ENCODE results near the gene FAAP24. TPM values are rescaled to one million over a fixed set of nuclear protein-coding genes. Genes with fewer than 3 reads are reported as not detected.

Gene FAAP24
- total and polyA plus RNA-seq, 8 donors = 0.92 to 2.4 (median 1.7) TPM; not detected in 4

Other genes starting within 250 kb of the FAAP24 start
- gene SLC7A9, start 102.5 kb upstream of the FAAP24 start, total RNA-seq = 1 to 10 TPM in 1 of 5 donors, not detected in 4; 2.4 TPM
- under 1 TPM in 1 of 3 donors, not detected in 2; 0.58 TPM for gene SLC7A9, start 102.5 kb upstream of the FAAP24 start, polyA plus RNA-seq
- 10 to 100 TPM in 2 of 5 donors, 1 to 10 TPM in 3; 3.1 to 15.1 (median 9.3) TPM for gene CEP89, start 284 bp upstream of the FAAP24 start, total RNA-seq
- gene CEP89, start 284 bp upstream of the FAAP24 start, polyA plus RNA-seq = 1 to 10 TPM; 5.7 to 7.3 (median 6.4) TPM
- 10 to 100 TPM; 13.3 to 73.5 (median 37.1) TPM for gene RHPN2, start 92.6 kb downstream of the FAAP24 start, total RNA-seq
- gene RHPN2, start 92.6 kb downstream of the FAAP24 start, polyA plus RNA-seq = 10 to 100 TPM in 2 of 3 donors, 1 to 10 TPM in 1; 2.4 to 62.6 (median 17.1) TPM
- 10 to 100 TPM in 2 of 5 donors, 1 to 10 TPM in 3; 1.2 to 31.5 (median 9.5) TPM for gene GPATCH1, start 108.9 kb downstream of the FAAP24 start, total RNA-seq
- 1 to 10 TPM; 2.2 to 5.8 (median 5.4) TPM for gene GPATCH1, start 108.9 kb downstream of the FAAP24 start, polyA plus RNA-seq
- gene WDR88, start 159.9 kb downstream of the FAAP24 start, total RNA-seq = not detected
- not detected for gene WDR88, start 159.9 kb downstream of the FAAP24 start, polyA plus RNA-seq
- gene LRP3, start 222.1 kb downstream of the FAAP24 start, total RNA-seq = 10 to 100 TPM in 4 of 5 donors, 1 to 10 TPM in 1; 7.5 to 26.6 (median 18.1) TPM
- gene LRP3, start 222.1 kb downstream of the FAAP24 start, polyA plus RNA-seq = 10 to 100 TPM in 2 of 3 donors, 1 to 10 TPM in 1; 8.4 to 14.0 (median 10.3) TPM